Type B pancreatic cell (in vitro differentiated cells): ENCODE measurements around the gene MED27. TPM values are rescaled to one million over a fixed set of nuclear protein-coding genes. Genes with fewer than 3 reads are reported as not detected.
A peak's percentile ranks its signal among the peaks of the same experiment; 100 is the strongest.
"Not testable (repeated sequence)": the region's sequence is repeated elsewhere in the genome, so short reads cannot be mapped to it uniquely, and the experiment has no call there.

Experiments used
- DNase-seq: peaks from one replicate; pipeline ENCODE4 v3.0.0; 2021; ENCODE audit warnings: mixed read lengths; ENCODE audit not compliant: unreplicated experiment; ENCODE audit errors: extremely low spot score
- H3K27ac Mint-ChIP-seq: 2 replicates; pipeline ENCODE4 v1.8.0; 2021; ENCODE audit warnings: mild to moderate bottlenecking, mixed read lengths
- H3K27me3 Mint-ChIP-seq: 2 replicates; pipeline ENCODE4 v1.8.0; 2021; ENCODE audit warnings: mixed read lengths
- H3K36me3 Mint-ChIP-seq: 2 replicates; pipeline ENCODE4 v1.8.0; 2021; ENCODE audit warnings: mixed read lengths
- H3K4me1 Mint-ChIP-seq: one replicate; pipeline ENCODE4 v1.8.0; 2021; ENCODE audit warnings: mixed read lengths; ENCODE audit not compliant: unreplicated experiment
- H3K4me3 Mint-ChIP-seq: 2 replicates; pipeline ENCODE4 v1.8.0; 2021; ENCODE audit warnings: mild to moderate bottlenecking, mixed read lengths
- H3K9me3 Mint-ChIP-seq: 2 replicates; pipeline ENCODE4 v1.8.0; 2021; ENCODE audit warnings: mixed read lengths
- total RNA-seq: library from RNA; stranded (reverse); gene quantifications from 2 replicates; pipeline ENCODE4 v1.2.1, GENCODE V29; 2021; ENCODE audit warnings: low replicate concordance
- TF ChIP-seq, protein P1 (sequence below): fragments of 200-600 bp; sonication (generic); conservative IDR thresholded peaks from 2 replicates; pipeline ENCODE4 v1.5.0; 2021; ENCODE audit warnings: antibody characterized with exemption, mild to moderate bottlenecking

MED27 gene
- total RNA-seq, 1 donor from 2014 or later, result 21.7 TPM

DNA sequence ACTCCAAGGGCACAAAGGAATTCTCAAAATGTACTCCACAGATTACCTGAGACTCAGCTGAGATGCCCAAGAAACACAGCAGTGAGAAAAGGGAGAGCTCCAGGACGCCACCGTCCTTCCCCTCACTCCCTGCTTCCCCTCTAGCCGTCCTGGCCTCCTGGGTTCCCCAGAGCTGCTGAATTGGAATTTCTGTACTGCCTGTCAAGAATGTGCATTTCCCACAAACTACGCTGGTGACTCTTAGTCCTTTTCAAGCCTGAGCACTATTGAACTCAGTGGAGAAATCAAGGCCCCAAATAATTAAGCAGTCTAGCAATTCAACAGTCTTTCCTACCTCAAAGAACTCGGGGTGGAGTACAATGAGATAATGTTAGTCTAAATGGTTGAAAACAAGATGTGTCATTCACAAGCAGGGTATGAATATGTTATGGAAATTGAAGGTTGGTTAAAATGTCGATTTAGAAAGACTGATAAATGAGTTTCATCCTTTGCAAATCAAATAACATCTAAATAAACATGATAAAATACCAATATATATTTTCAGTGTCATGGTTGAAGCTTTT is 153.2 kb downstream of the MED27 start:
- DNase-seq, result no peak
- Mint-ChIP-seq H3K4me1 (peaks cover 4% of the 10 kb centered on the region), H3K36me3 (peaks cover 12% of the 10 kb centered on the region), H3K9me3 (no peaks in the 10 kb centered on the region), H3K27me3 (no peaks in the 10 kb centered on the region), H3K27ac (no peak overlapping the region), H3K4me3 (no peak overlapping the region)
- TF ChIP-seq, protein P1, sequence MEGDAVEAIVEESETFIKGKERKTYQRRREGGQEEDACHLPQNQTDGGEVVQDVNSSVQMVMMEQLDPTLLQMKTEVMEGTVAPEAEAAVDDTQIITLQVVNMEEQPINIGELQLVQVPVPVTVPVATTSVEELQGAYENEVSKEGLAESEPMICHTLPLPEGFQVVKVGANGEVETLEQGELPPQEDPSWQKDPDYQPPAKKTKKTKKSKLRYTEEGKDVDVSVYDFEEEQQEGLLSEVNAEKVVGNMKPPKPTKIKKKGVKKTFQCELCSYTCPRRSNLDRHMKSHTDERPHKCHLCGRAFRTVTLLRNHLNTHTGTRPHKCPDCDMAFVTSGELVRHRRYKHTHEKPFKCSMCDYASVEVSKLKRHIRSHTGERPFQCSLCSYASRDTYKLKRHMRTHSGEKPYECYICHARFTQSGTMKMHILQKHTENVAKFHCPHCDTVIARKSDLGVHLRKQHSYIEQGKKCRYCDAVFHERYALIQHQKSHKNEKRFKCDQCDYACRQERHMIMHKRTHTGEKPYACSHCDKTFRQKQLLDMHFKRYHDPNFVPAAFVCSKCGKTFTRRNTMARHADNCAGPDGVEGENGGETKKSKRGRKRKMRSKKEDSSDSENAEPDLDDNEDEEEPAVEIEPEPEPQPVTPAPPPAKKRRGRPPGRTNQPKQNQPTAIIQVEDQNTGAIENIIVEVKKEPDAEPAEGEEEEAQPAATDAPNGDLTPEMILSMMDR, result no peak

DNA sequence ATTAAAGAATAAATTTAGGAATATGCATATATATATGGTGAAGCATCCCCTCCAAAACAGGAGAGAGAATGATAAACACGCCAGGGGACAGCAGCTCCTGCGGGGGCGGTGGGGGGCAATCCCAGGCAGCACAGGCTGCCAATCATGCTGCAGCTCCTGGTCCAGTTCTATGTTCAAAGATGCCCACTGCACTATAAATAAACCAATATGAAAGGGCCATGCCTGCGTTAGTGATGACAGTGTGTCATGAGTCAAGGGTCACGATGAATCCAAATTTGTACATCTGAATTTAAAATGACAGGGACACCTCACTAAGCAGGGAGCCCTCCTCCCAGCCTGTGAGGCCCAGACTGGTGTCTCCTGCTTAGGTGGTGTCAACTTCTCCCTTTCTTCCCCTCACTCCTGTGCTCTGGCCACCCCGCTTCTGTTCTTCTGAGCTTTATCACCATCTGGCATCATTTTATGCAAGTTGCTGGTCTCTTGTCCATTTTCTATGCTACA is 153.9 kb downstream of the MED27 start:
- Mint-ChIP-seq H3K4me1 (peaks cover 4% of the 10 kb centered on the region), H3K4me3 (no peak overlapping the region), H3K9me3 (no peaks in the 10 kb centered on the region), H3K27me3 (no peaks in the 10 kb centered on the region), H3K36me3 (peaks cover 16% of the 10 kb centered on the region), H3K27ac (no peak overlapping the region)
- no peak for DNase-seq
- TF ChIP-seq, protein P1, result no peak

DNA sequence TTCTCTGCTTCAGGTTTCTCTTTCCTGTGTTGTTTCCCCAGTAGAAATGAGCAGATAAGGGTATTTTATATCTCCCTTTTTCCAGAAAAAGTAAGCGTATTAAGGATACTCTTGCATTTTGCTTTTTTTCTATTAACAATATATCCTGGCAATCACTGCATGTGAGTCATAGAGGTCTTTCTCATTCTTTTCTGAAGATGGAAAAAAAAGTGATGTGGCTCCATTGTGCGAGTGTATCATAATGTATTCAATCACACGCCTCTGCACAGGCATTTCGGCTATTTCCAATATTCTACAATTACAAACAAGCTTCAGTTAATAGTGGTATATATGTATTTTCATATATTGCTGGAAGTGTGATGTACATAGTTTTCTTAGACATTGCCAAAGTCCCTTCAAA is 155.9 kb downstream of the MED27 start:
- DNase-seq, result no peak
- H3K27me3 Mint-ChIP-seq, result no peaks in the 10 kb centered on the region
- TF ChIP-seq, protein P1, result no peak
- H3K4me1 Mint-ChIP-seq, result peaks cover 9% of the 10 kb centered on the region
- no peak overlapping the region for H3K27ac Mint-ChIP-seq
- no peaks in the 10 kb centered on the region for H3K9me3 Mint-ChIP-seq
- peaks cover 22% of the 10 kb centered on the region for H3K36me3 Mint-ChIP-seq
- H3K4me3 Mint-ChIP-seq, result no peak overlapping the region

DNA sequence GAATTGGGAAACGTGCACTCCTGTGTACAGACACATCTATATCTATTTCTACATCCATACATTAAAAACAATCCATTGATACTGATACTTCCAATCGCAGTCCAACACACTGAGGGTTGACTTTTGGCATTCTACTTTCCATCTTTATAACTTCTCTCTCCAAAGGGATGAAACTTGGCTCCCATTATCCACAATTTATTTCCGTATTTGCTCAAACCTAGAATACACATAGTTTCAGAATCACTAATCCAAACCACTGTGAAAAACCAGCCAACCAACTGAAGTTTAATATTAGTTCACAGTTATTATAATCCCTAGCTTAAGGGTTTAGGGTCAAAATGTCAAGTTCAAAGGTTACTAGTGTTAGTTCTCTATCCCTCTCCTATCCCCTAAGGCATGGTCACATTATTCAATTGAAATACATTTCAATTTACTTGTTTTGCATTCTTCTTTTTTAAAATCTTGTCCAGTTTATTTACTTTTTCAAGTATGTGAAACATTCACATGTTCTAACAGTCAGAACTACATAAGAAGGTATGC is 156.5 kb downstream of the MED27 start:
- Mint-ChIP-seq H3K27ac (no peak overlapping the region), H3K4me1 (peaks cover 15% of the 10 kb centered on the region), H3K27me3 (no peaks in the 10 kb centered on the region), H3K9me3 (no peaks in the 10 kb centered on the region), H3K36me3 (peaks cover 22% of the 10 kb centered on the region), H3K4me3 (no peak overlapping the region)
- TF ChIP-seq, protein P1, result no peak
- no peak for DNase-seq

DNA sequence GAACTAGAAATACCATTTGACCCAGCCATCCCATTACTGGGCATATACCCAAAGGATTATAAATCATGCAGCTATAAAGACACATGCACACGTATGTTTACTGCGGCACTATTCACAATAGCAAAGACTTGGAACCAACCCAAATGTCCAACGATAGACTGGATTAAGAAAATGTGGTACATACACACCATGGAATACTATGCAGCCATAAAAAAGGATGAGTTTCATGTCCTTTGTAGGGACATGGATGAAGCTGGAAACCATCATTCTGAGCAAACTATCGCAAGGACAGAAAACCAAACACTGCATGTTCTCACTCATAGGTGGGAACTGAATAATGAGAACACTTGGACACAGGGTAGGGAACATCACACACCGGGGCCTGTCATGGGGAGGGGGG is 158.0 kb downstream of the MED27 start:
- not testable (repeated sequence) for H3K27me3 Mint-ChIP-seq, H3K9me3 Mint-ChIP-seq, H3K4me3 Mint-ChIP-seq, H3K27ac Mint-ChIP-seq, DNase-seq
- H3K36me3 Mint-ChIP-seq, result peaks cover 22% of the 10 kb centered on the region
- H3K4me1 Mint-ChIP-seq, result peaks cover 13% of the 10 kb centered on the region

DNA sequence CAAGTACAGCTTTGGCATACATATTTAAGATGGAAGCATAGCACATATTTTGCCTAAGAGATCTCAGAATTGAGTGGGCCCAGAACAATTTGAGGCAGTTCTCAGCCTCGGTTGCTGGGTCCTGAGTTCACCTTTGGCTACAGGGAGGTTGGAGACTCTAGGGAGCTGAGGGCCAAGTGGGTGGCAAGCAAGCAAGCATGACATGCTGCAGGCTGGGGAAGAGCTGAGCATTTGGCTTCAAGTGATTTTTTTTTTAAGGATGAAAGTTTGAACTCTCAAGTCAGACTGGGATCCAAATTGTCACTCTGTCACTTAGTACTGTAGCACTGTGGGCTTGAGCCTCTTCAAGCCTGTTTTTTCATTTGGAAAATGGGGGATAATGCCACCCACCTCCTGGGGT is 160.5 kb downstream of the MED27 start:
- H3K4me3 Mint-ChIP-seq, result no peak overlapping the region
- peaks cover 13% of the 10 kb centered on the region for H3K4me1 Mint-ChIP-seq
- peak overlapping the region; percentile 63 for H3K27ac Mint-ChIP-seq
- DNase-seq, result no peak
- no peaks in the 10 kb centered on the region for H3K27me3 Mint-ChIP-seq
- TF ChIP-seq, protein P1, result no peak
- H3K9me3 Mint-ChIP-seq, result no peaks in the 10 kb centered on the region
- peaks cover 22% of the 10 kb centered on the region for H3K36me3 Mint-ChIP-seq
